ENCODE measurements around the gene NFATC2.
A peak's percentile ranks its signal among the peaks of the same experiment; 100 is the strongest.

NFATC2 gene

DNA sequence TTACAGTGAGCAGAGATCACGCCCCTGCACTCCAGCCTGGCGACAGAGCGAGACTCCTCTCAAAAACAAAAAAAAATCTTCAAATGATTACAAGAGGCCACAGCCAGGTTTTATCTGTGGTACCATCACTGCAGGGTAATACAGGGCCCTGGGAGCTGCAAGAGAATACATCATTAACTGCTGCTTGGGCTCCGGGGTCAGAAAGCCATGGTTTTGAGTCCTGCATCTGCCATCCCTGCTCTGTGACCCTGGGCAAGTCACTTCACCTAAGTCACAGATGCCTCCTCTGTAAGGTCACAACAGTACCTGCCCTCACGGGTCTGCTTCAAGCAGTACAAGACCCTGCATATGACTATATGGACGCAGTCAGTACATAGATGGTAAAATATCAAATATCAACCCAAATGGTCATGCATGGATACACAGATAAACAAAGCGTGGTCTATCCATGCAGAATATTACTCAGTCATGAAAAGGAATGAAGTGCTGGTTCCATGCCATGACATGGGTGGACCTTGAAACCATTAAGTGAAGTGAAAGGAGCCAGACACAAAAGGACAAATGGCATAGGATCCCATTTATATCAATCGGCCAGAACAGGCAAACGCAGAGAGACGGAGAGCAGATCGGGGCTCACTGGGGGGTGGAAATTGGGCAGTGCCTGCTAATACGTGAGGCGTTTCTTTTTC is 83.6 kb downstream of the NFATC2 start:
- no peak for DNase-seq (ENCODE audit: low read depth, low spot score)

GRCh38 chr20:51457533-51457932 is 85.0 kb downstream of the NFATC2 start:
- peak; percentile 46 for DNase-seq (ENCODE audit: low read depth, low spot score)
- H3K27ac ChIP-seq: peak overlapping the region; percentile 69

More for the DNA sequence above, 83.6 kb downstream of the NFATC2 start:
- H3K27ac ChIP-seq: no peak overlapping the region

DNA sequence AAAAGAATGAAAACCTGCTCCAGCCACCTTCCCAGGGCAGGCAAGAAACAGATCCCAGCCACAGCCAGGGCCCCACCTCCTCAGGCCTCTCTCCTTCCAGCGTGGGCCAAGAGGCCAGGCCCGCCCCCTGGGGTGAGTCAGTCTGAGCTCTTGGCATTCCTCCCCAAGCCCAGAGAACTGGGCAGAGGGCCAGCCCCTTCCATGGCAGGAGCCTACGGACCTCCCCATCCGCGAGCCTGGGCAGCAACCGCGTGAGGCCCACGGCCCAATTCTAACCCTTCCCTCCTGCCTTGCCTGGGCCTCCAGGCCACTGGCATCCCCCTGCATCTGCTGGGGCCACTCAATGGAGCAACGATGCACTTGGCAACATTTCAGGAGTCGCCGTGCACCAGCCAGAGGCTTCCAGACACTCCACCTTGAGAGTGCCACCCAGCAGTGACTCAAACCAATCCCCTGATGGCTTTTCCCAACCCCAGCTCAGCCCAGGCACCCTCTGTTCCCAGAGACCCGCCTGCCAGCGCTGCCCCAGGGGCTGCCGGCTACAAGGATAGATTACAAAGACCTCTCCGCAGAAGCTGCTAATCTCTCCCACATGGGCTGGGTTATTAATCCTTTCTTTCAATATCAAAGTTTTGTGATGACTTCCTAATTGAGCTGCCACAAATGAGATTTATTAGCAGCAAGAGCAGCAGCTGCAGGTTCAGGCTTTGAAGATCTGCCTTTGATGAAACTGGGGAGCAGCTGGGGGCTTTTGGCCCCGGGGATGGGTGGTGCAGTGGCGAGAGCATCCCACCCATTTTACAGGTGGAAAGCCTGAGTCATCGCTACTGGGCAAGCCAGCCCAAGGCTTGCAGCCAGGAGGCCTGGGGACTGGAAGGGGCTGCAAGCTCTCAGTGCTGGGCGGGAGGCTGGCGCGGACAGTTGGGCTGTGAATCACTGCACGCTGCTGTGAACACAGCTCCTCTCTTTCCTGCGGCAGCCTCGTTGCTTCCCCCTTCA is 85.7 kb downstream of the NFATC2 start:
- peak overlapping the region; percentile 69 for H3K27ac ChIP-seq
- peak; percentile 75 for DNase-seq (ENCODE audit: low read depth, low spot score)

GRCh38 chr20:51454250-51454865 is 88.2 kb downstream of the NFATC2 start:
- DNase-seq (ENCODE audit: low read depth, low spot score): no peak
- H3K27ac ChIP-seq: no peak overlapping the region

GRCh38 chr20:51452734-51453365 is 89.7 kb downstream of the NFATC2 start:
- H3K27ac ChIP-seq: no peak overlapping the region

GRCh38 chr20:51452091-51452613 is 90.4 kb downstream of the NFATC2 start:
- no peak overlapping the region for H3K27ac ChIP-seq

More at GRCh38 chr20:51452734-51453365, 89.7 kb downstream of the NFATC2 start:
- no peak for DNase-seq (ENCODE audit: low read depth, low spot score)

DNA sequence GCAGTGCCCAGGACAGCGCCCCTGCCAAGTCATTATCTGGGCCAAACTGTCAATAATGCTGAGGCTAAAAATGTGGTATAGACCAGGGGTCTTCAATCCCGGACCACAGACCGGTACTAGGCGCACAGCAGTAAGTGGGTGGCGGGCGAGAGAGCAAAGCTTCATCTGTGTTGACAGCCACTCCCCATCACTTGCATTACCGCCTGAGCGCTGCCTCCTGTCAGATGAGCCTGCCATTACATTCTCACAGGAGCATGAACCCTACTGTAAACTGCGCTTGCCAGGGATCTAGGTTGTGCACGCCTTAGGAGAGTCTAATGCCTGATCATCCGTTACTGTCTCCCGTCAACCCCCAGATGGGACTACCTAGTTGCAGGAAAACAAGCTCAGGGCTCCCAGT is 91.0 kb downstream of the NFATC2 start:
- no peak for DNase-seq (ENCODE audit: low read depth, low spot score)
- no peak overlapping the region for H3K27ac ChIP-seq

More at GRCh38 chr20:51452091-51452613, 90.4 kb downstream of the NFATC2 start:
- DNase-seq (ENCODE audit: low read depth, low spot score): no peak

DNA sequence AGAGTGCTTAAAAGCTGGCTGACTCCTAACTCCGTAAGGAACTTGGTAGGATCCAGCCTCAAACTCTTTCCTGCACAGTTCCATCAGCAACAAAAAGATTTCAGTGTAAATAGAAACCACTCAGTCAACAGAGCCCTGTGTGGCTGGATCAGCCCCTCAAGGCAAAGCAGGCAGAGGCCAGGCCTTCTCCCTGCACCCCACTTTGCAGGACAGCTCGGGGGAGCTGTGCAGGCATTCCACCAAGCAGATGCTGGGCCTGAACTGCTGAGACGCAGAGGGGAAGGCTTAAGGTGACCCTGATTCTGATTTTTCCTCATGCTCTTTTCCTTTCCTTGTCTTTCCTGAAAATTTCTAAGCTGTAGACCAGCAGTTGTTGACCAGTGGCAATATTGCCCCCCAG is 91.5 kb downstream of the NFATC2 start:
- DNase-seq (ENCODE audit: low read depth, low spot score): no peak
- H3K27ac ChIP-seq: no peak overlapping the region

DNA sequence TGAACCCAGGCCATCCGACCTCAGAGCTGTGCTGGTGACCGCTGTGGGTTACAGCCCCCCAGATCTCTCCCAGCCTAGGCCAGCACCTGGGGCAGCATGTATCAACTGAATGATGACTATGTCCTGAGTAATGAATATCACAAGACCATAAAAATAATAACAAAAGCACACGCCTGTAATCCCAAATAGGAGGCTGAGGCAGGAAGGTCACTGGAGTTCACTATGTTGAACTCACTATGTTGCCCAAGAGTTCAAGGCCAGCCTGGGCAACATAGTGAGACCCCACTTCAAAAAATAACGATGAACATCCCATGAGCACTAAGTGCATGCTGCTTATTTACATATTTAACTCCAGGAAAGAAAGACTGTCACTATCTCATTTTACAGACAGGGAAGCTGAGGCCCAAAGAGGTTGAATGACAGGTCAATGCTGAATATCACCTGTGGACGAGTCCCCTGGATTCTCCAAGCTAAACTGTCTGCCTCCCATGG is 92.3 kb downstream of the NFATC2 start:
- DNase-seq (ENCODE audit: low read depth, low spot score): no peak
- no peak overlapping the region for H3K27ac ChIP-seq

DNA sequence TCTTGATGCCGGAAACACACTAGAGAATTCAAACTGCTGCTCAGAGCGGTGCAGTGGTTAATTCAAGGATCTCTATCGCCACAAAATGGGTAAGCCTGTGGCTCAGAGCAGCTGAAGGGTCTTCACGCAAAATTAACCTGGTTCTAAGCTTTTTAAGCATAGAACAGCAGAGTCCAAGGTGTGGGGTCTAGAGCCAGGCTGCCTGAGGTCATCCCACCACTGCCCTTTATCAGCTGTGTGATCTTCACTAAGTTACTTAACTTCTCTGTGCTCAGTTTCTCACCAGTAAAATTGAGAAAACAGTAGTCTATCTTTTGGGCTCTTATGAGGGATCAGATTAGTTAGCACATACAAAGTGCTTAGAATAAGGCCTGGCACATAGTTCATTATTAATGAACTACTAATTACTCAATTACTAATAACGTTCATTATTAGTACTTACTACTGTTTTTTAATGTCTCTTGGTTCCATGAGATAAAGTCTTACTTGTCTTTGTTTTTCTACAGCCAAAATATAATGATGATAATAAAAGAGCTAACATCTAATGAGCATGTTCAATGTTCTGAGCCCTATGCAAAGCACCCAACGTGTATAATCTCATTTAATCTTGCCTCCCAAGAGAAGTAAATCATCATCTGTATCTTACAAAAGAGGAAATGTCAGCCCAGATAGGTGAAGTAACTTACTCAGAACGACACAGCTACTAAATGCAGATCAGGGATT is 92.9 kb downstream of the NFATC2 start:
- H3K27ac ChIP-seq: no peak overlapping the region
- DNase-seq (ENCODE audit: low read depth, low spot score): no peak

DNA sequence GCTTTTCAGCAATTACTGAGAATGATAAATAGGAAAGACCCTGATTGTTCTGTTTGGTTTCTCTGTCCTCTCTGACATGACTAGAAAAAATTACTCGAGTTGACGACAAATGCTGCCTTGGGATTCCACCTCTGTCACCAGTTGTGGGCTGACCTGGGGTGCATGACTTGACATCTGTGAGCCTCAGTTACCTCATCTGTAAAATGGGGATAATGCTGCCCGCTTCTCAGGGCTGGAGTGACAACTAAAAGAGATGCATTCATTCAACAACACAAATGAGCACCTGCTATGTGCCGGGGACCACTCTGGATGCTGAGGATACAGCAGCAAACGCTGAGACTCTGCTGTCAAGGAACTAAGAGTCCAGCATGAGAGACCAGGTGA is 94.8 kb downstream of the NFATC2 start:
- H3K27ac ChIP-seq: no peak overlapping the region
- no peak for DNase-seq (ENCODE audit: low read depth, low spot score)

GRCh38 chr20:51447097-51447764 is 95.3 kb downstream of the NFATC2 start:
- H3K27ac ChIP-seq: no peak overlapping the region
- DNase-seq (ENCODE audit: low read depth, low spot score): no peak

- no peak overlapping the region for H3K27ac ChIP-seq
- DNase-seq (ENCODE audit: low read depth, low spot score): no peak
These were observed 95.9 kb downstream of the NFATC2 start for GRCh38 chr20:51446656-51447055.

GRCh38 chr20:51446230-51446629 is 96.3 kb downstream of the NFATC2 start:
- no peak overlapping the region for H3K27ac ChIP-seq
- no peak for DNase-seq (ENCODE audit: low read depth, low spot score)

GRCh38 chr20:51445591-51445990 is 96.9 kb downstream of the NFATC2 start:
- DNase-seq (ENCODE audit: low read depth, low spot score): no peak
- H3K27ac ChIP-seq: no peak overlapping the region

DNA sequence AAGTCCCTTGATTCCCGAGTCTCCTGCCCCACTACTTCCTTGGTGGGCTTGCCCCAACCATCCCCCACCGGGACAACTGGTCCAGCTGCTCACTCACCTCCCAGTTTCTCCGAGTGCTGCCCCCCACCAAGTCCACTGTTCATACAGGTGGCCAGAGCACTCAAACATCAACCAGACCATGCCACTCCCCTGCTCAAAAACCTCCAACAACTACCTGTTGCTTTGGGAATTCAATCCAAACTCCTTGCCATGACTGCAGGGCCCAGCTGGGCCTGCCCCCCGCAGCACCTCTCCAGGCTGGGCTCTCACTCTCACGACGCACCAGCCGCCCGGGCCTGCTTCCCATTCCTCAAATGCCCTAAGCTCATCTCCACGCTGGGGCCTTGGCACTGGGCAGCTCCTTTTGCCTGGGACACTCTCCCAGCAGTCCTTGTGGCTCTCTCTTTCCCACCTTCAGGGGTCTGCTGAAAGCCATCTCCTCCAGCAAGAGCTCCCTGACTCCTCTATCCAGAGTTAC is 97.5 kb downstream of the NFATC2 start:
- no peak overlapping the region for H3K27ac ChIP-seq
- DNase-seq (ENCODE audit: low read depth, low spot score): no peak

GRCh38 chr20:51444467-51444866 is 98.1 kb downstream of the NFATC2 start:
- H3K27ac ChIP-seq: no peak overlapping the region
- no peak for DNase-seq (ENCODE audit: low read depth, low spot score)

DNA sequence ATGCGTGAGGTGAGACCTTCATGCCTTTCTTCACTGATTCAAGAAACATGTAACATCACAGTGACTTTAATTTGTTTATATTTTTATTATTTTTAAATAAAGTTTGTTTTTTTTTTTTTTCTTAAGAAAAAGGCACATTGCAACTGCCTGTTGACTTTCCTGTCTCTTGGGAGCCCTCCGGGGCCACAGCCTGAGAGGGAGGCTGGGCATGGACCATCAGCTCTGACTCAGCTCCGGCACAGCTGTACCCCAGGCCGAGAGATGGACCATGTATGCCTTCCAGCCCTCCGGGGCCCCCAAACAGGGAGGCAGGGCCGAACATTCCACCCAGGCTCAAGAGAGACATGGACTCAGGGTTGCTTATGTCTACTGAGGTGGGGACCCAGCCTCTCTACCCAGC is 99.9 kb downstream of the NFATC2 start:
- H3K27ac ChIP-seq: no peak overlapping the region
- no peak for DNase-seq (ENCODE audit: low read depth, low spot score)

- no peak for DNase-seq (ENCODE audit: low read depth, low spot score)
- H3K27ac ChIP-seq: no peak overlapping the region
These were observed 101.9 kb downstream of the NFATC2 start for GRCh38 chr20:51440589-51440988.

All from epithelial cell of prostate (primary cell).